HepG2 (cell line): Measurements from ENCODE around the gene DPT. TPM values are rescaled to one million over a fixed set of nuclear protein-coding genes. Genes with fewer than 3 reads are reported as not detected.

ENCODE experiments used
- ARID5B ChIP-seq: IDR thresholded peaks from 2 replicates; pipeline ENCODE4 v1.4.0; 2020; ENCODE audit warnings: mild to moderate bottlenecking, missing genetic modification reagents
- DDIT3 ChIP-seq: sonication (generic); formaldehyde crosslinking; IDR thresholded peaks from 2 replicates; pipeline ENCODE4 v1.4.0; 2020; ENCODE audit warnings: mild to moderate bottlenecking, missing genetic modification reagents
- GFI1 ChIP-seq: sonication (generic); formaldehyde crosslinking; IDR thresholded peaks from 2 replicates; pipeline ENCODE4 v1.5.0; 2020; ENCODE audit warnings: missing genetic modification reagents, mild to moderate bottlenecking, borderline replicate concordance
- HMGXB3 ChIP-seq: sonication (generic); formaldehyde crosslinking; IDR thresholded peaks from 2 replicates; pipeline ENCODE4 v1.4.0; 2020; ENCODE audit warnings: missing genetic modification reagents, borderline replicate concordance
- HNRNPL ChIP-seq: fragments of 200-400 bp; formaldehyde crosslinking; IDR thresholded peaks from 2 replicates; pipeline ENCODE4 v1.6.1; 2017; ENCODE audit warnings: mild to moderate bottlenecking, low read depth, low read length
- LRRFIP1 ChIP-seq: sonication (generic); formaldehyde crosslinking; conservative IDR thresholded peaks from 2 replicates; pipeline ENCODE4 v1.4.0; 2020; ENCODE audit warnings: missing genetic modification reagents
- ZNF318 ChIP-seq: sonication (generic); formaldehyde crosslinking; IDR thresholded peaks from 2 replicates; pipeline ENCODE4 v1.4.0; 2020; ENCODE audit warnings: mild to moderate bottlenecking, missing genetic modification reagents
- polyA plus RNA-seq, 8 experiments: library from polyadenylated mRNA; depleted of rRNA in 3 of 8; stranded (reverse) in 7 of 8; unstranded in 1 of 8; fragments of >200 nt; fragmentation: Illumina TruSeq in 4 of 8; extraction: Trizol in 4 of 8; gene quantifications; 2 replicates each; pipeline versions ENCODE4 v1.2.1 to v1.2.3, GENCODE V29; 2011 to 2016; ENCODE audit warnings: low read depth in 4 of 8, missing spikeins in 1 of 8, mixed read lengths in 1 of 8; ENCODE audit not compliant: insufficient read depth in 1 of 8
- total RNA-seq, 5 experiments: library from RNA; depleted of rRNA; stranded (reverse); fragments of >200 nt; fragmentation: Illumina TruSeq; extraction: Trizol; gene quantifications; 2 replicates each; pipeline ENCODE4 v1.2.3, GENCODE V29; 2016; ENCODE audit warnings: low read depth in 1 of 5

The DPT gene
- total and polyA plus RNA-seq, 2 of the 13 experiments (the other 11 are each of a cell fraction or from before 2014, with no cell fraction given): 0.04 TPM; not detected in 1

- TF ChIP-seq HNRNPL (no peak), ARID5B (CRISPR knock-in tag) (peak; percentile 90), LRRFIP1 (CRISPR knock-in tag) (no peak), HMGXB3 (CRISPR knock-in tag) (no peak), ZNF318 (CRISPR knock-in tag) (no peak), DDIT3 (CRISPR knock-in tag) (no peak), GFI1 (CRISPR knock-in tag) (peak; percentile 63; the same call in 1 of the 2 replicates)
Measured at GRCh38 chr1:168766568-168766967, 37.6 kb upstream of the DPT start (continued).
